ENCODE data around the gene PIK3R5.

- TF ChIP-seq CTCF (conservative IDR thresholded peaks at IDR 0.05 in 1 of 2, IDR thresholded peaks at IDR 0.05 in 1 of 2; ENCODE audit: extremely low read depth in 1 of 2, insufficient read depth in 1 of 2, low read depth in 1 of 2, low read length in 2 of 2): no peak
- TF ChIP-seq EZH2 (IDR thresholded peaks at IDR 0.05; ENCODE audit: borderline replicate concordance, low read length): no peak
Observed at GRCh38 chr17:9002227-9002605, 36.7 kb upstream of the PIK3R5 start.

Measured in mammary epithelial cell (primary cell).